Spleen (tissue), 11 donors: ENCODE measurements around the gene SMIM14. TPM values are rescaled to one million over a fixed set of nuclear protein-coding genes. Genes with fewer than 3 reads are reported as not detected.

ENCODE experiments used
- DNase-seq: peaks from one replicate; pipeline ENCODE4 v3.0.0-alpha.2; 2020
- H3K27ac ChIP-seq, 8 donors: fragments of 200-600 bp; sonication (generic) in 7 of 8; 1 replicate in 4 of 8; 2 replicates in 4 of 8; pipeline versions ENCODE4 v1.5.0 to v1.8.0; 2016 to 2021; ENCODE audit warnings: inconsistent platforms in 4 of 8, mild to moderate bottlenecking in 4 of 8, moderate library complexity in 1 of 8
- H3K27me3 ChIP-seq, 7 donors: fragments of 200-600 bp; sonication (generic) in 6 of 7; replicated peaks in 1 of 7; 1 replicate in 4 of 7; 2 replicates in 3 of 7; pipeline versions ENCODE4 v1.5.0 to v1.8.0; 2016 to 2021; ENCODE audit warnings: inconsistent platforms in 3 of 7, mild to moderate bottlenecking in 1 of 7
- H3K36me3 ChIP-seq, 6 donors: fragments of 200-600 bp; sonication (generic) in 5 of 6; 1 replicate in 4 of 6; 2 replicates in 2 of 6; pipeline versions ENCODE4 v1.5.0 to v1.8.0; 2016 to 2021; ENCODE audit warnings: inconsistent platforms in 2 of 6
- H3K4me1 ChIP-seq, 6 donors: fragments of 200-600 bp; sonication (generic) in 5 of 6; 1 replicate in 3 of 6; 2 replicates in 3 of 6; pipeline versions ENCODE4 v1.5.0 to v1.8.0; 2016 to 2021; ENCODE audit warnings: inconsistent platforms in 3 of 6
- H3K4me3 ChIP-seq, 8 donors: fragments of 200-600 bp; sonication (generic) in 7 of 8; 1 replicate in 4 of 8; 2 replicates in 4 of 8; pipeline versions ENCODE4 v1.5.0 to v1.8.0; 2016 to 2021; ENCODE audit warnings: inconsistent platforms in 4 of 8, mild to moderate bottlenecking in 4 of 8, moderate library complexity in 2 of 8
- H3K9me3 ChIP-seq, 8 donors: fragments of 200-600 bp; sonication (generic) in 7 of 8; 1 replicate in 4 of 8; 2 replicates in 4 of 8; pipeline versions ENCODE4 v1.5.0 to v1.8.0; 2016 to 2021; ENCODE audit warnings: inconsistent platforms in 4 of 8
- CTCF ChIP-seq, 11 experiments: fragments of 200-600 bp in 7 of 11; fragments of 450-650 bp in 4 of 11; sonication (generic) in 4 of 11; IDR thresholded peaks in 8 of 11; conservative IDR thresholded peaks in 3 of 11; 1 replicate in 7 of 11; 2 replicates in 4 of 11; pipeline versions ENCODE4 v1.4.0 to v1.8.0; 2016 to 2021; ENCODE audit warnings: antibody characterized with exemption in 11 of 11, inconsistent platforms in 4 of 11, mild to moderate bottlenecking in 1 of 11
- POLR2A ChIP-seq, 3 donors: fragments of 450-650 bp; IDR thresholded peaks; one replicate each; pipeline ENCODE4 v1.5.1; 2017; ENCODE audit warnings: antibody characterized with exemption in 3 of 3, mild to moderate bottlenecking in 1 of 3
- POLR2AphosphoS5 ChIP-seq, 3 donors: sonication (generic); formaldehyde crosslinking; IDR thresholded peaks; one replicate each; pipeline ENCODE4 v1.5.1; 2017; ENCODE audit warnings: antibody characterized with exemption in 3 of 3
- WGBS, 5 donors: extraction: QIAGEN DNeasy Blood & Tissue Kit in 3 of 5; methylation state at CpG; one replicate each; pipeline versions ENCODE4 v1.1.5 to v1.1.7; 2013 to 2018; 5-methylcytosine and 5-hydroxymethylcytosine counted together
- intact Hi-C: fragments of 100-400 bp; cut with DNase I; formaldehyde crosslinking; loops from one replicate; pipeline ENCODE4 v1.15.0; 2023; ENCODE audit warnings: low total_unique reads
- polyA plus RNA-seq, 3 donors: library from polyadenylated mRNA; stranded (reverse); fragments of 200-250 nt; gene quantifications; one replicate each; pipeline ENCODE4 v1.2.1, GENCODE V29; 2013
- total RNA-seq, 7 donors: library from RNA; depleted of rRNA in 3 of 7; stranded (reverse); fragments of >200 nt in 3 of 7; fragmentation: NEBNext Ultra II Directional in 4 of 7; extraction: Animal tissue kit (Norgen Biotek cat#: 25700) in 4 of 7; gene quantifications; one replicate each; pipeline versions ENCODE4 v1.1.0 to v1.2.1, GENCODE V29; 2016 to 2021
- donor health status: healthy with polysubstance abuse.
- donor health status: DM: no; HTN: no; CAD: no; lungs with moderate emphysema.
- donor health status: DM: no; HTN: no; CAD: no.
- donor health status: Bipolar disorder and iron deficiency.
- donor health status: healthy.
- donor health status: DM: no; HTN: no; CAD: no.
- donor health status: DM: yes; HTN: yes; CAD: no.

SMIM14 gene
- total and polyA plus RNA-seq, 10 donors = 33.4 to 111 (median 64.4) TPM

- no peaks in the 10 kb centered on the region for H3K27me3 ChIP-seq
- H3K27ac ChIP-seq = no peak overlapping the region
- H3K4me3 ChIP-seq = no peak overlapping the region
- intact Hi-C loops = no loop called here
- no peaks in the 10 kb centered on the region for H3K36me3 ChIP-seq
- DNase-seq = no peak
- 89 to 98% (median 96%) methylated on average over 2 of the region's 2 CpGs for WGBS, 5 donors
- TF ChIP-seq POLR2AphosphoS5 (IDR thresholded peaks at IDR 0.05) (no peak), CTCF (IDR thresholded peaks at IDR 0.05 in 8 of 11, conservative IDR thresholded peaks at IDR 0.05 in 3 of 11) (no peak), POLR2A (IDR thresholded peaks at IDR 0.05) (no peak)
- no peaks in the 10 kb centered on the region for H3K9me3 ChIP-seq
- H3K4me1 ChIP-seq = peaks cover 9 to 34% (median 20%) of the 10 kb centered on the region in 6 donors
These were observed 2.8 kb upstream of the SMIM14 start for GRCh38 chr4:39641451-39641850.

DNA sequence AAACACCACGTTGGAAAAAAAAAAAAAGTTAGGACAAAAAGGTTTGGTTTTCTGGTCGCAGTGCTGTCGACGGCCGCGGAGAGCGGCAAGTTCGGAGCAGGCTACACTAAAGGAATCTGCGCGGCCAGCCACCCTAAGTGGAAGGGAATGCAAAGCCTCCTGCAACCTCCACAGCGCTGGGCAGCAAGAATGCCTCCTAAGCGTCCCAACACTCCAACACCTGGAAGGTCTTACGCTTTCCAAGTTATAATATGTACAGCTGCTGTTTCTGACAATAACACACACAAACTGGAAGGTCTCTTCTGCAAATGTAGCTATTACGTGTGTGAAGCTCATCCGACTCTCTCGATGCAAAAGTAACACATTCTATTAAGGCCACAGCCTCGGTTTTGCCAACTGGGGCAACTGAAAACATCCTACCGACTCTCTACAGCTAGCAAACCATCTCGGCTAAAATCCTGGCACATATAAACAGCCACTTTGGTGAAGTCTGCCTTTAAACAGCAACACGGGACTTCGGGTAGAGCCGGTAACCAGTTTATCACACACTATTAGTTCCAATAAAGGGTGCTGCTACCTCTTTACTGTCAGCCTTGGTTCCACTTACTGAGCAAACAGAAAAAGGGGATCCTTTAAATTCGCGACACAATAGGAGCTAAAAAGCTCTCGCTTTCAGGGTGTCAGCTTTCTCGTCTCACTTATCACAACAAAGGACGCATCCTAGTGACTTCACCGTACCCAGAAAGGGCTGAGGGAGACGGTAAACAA, 895 bp downstream of the SMIM14 start:
- peak overlapping the region; percentile 84 to 99 (median 96) for H3K27ac ChIP-seq
- H3K4me3 ChIP-seq = peak overlapping the region; percentile 62 to 88 (median 72)
- no peak for TF ChIP-seq CTCF (IDR thresholded peaks at IDR 0.05 in 8 of 11, conservative IDR thresholded peaks at IDR 0.05 in 3 of 11)
- peak in 1 of 3 donors; percentile 78 for TF ChIP-seq POLR2AphosphoS5 (IDR thresholded peaks at IDR 0.05)
- peak in 1 of 3 donors; percentile 29 for TF ChIP-seq POLR2A (IDR thresholded peaks at IDR 0.05)
- H3K36me3 ChIP-seq = peaks cover 0 to 8% (median 0%) of the 10 kb centered on the region in 6 donors
- intact Hi-C loops = no loop called here
- H3K4me1 ChIP-seq = peaks cover 28 to 67% (median 50%) of the 10 kb centered on the region in 6 donors
- H3K27me3 ChIP-seq = no peaks in the 10 kb centered on the region
- peak; percentile 83 for DNase-seq
- 0 to 2% (median 1%) methylated on average over 29 of the region's 29 CpGs for WGBS, 5 donors
- H3K9me3 ChIP-seq = no peaks in the 10 kb centered on the region

- Histone ChIP-seq H3K4me1 (peaks cover 28 to 72% (median 51%) of the 10 kb centered on the region in 6 donors), H3K27ac (peak overlapping the region; percentile 84 to 99 (median 96)), H3K27me3 (no peaks in the 10 kb centered on the region), H3K9me3 (no peaks in the 10 kb centered on the region), H3K4me3 (peak overlapping the region; percentile 62 to 88 (median 72)), H3K36me3 (peaks cover 0 to 8% (median 0%) of the 10 kb centered on the region in 6 donors)
- no peak for TF ChIP-seq CTCF (IDR thresholded peaks at IDR 0.05 in 8 of 11, conservative IDR thresholded peaks at IDR 0.05 in 3 of 11)
- no peak for TF ChIP-seq POLR2AphosphoS5 (IDR thresholded peaks at IDR 0.05)
- TF ChIP-seq POLR2A (IDR thresholded peaks at IDR 0.05) = no peak
- intact Hi-C loops = no loop called here
- WGBS, 5 donors = 2 to 6% (median 5%) methylated on average over 6 of the region's 6 CpGs
- no peak for DNase-seq
These were observed 1.5 kb downstream of the SMIM14 start for GRCh38 chr4:39637221-39637585.

- intact Hi-C loops = no loop called here
- peak overlapping the region; percentile 84 to 99 (median 96) for H3K27ac ChIP-seq
- WGBS, 5 donors = 1 to 13% (median 5%) methylated on average over 6 of the region's 6 CpGs
- peak overlapping the region; percentile 62 to 88 (median 72) for H3K4me3 ChIP-seq
- H3K4me1 ChIP-seq = peaks cover 28 to 77% (median 53%) of the 10 kb centered on the region in 6 donors
- no peaks in the 10 kb centered on the region for H3K9me3 ChIP-seq
- TF ChIP-seq CTCF (IDR thresholded peaks at IDR 0.05 in 8 of 11, conservative IDR thresholded peaks at IDR 0.05 in 3 of 11) (peak in 2 of 11 experiments; percentile 9 to 12), POLR2A (IDR thresholded peaks at IDR 0.05) (no peak)
- H3K27me3 ChIP-seq = no peaks in the 10 kb centered on the region
- H3K36me3 ChIP-seq = peaks cover 0 to 8% (median 0%) of the 10 kb centered on the region in 6 donors
- DNase-seq = no peak
These were observed 2.0 kb downstream of the SMIM14 start for GRCh38 chr4:39636531-39637184.
